Measurements from ENCODE around the gene TRAPPC10. TPM values are rescaled to one million over a fixed set of nuclear protein-coding genes. Genes with fewer than 3 reads are reported as not detected.

Gene TRAPPC10
- total RNA-seq, 1 donor from 2014 or later = 48.4 TPM

DNA sequence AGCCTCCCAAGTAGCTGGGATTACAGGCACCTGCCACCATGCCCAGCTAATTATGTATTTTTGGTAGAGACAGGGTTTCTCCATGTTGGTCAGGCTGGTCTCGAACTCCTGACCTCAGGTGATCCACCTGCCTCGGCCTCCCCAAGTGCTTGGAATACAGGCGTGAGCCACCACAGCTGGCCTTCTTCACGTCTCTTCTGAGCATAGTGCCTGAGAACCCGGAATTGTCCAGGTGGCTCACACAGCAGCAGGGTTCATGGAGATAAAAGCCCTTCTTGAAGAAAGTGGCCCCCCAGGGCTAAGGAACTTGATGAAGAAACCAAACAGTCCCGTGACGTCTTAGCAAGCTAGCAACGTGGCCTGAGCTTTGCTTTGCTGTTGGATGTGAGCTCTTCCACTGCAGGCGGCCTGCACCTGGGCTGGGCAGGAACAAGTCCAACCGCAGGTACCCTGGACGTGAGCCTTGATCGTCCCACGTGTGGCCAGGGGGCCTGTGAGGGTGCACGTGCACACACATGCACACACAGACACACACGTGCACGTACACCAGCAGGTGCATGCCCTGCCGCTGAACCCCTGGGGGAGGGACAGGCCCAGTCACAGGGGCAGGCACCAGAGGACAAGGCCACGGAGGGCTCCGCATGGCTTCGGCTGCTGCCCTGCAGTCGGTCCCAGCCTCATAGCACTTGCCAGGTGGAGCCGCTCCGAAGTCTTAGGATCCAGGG, 23.4 kb upstream of the TRAPPC10 start:
- Mint-ChIP-seq H3K27ac (ENCODE audit: unreplicated experiment) (no peak overlapping the region), H3K4me3 (ENCODE audit: unreplicated experiment) (no peak overlapping the region), H3K27me3 (ENCODE audit: unreplicated experiment) (no peaks in the 10 kb centered on the region), H3K4me1 (ENCODE audit: low read depth, unreplicated experiment) (peaks cover 8% of the 10 kb centered on the region), H3K36me3 (ENCODE audit: unreplicated experiment) (no peaks in the 10 kb centered on the region), H3K9me3 (ENCODE audit: unreplicated experiment) (no peaks in the 10 kb centered on the region)
- TF ChIP-seq, protein P1, sequence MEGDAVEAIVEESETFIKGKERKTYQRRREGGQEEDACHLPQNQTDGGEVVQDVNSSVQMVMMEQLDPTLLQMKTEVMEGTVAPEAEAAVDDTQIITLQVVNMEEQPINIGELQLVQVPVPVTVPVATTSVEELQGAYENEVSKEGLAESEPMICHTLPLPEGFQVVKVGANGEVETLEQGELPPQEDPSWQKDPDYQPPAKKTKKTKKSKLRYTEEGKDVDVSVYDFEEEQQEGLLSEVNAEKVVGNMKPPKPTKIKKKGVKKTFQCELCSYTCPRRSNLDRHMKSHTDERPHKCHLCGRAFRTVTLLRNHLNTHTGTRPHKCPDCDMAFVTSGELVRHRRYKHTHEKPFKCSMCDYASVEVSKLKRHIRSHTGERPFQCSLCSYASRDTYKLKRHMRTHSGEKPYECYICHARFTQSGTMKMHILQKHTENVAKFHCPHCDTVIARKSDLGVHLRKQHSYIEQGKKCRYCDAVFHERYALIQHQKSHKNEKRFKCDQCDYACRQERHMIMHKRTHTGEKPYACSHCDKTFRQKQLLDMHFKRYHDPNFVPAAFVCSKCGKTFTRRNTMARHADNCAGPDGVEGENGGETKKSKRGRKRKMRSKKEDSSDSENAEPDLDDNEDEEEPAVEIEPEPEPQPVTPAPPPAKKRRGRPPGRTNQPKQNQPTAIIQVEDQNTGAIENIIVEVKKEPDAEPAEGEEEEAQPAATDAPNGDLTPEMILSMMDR (IDR thresholded peaks at IDR 0.05; ENCODE audit: partially characterized antibody, unreplicated experiment) = no peak
- DNase-seq = no peak

DNA sequence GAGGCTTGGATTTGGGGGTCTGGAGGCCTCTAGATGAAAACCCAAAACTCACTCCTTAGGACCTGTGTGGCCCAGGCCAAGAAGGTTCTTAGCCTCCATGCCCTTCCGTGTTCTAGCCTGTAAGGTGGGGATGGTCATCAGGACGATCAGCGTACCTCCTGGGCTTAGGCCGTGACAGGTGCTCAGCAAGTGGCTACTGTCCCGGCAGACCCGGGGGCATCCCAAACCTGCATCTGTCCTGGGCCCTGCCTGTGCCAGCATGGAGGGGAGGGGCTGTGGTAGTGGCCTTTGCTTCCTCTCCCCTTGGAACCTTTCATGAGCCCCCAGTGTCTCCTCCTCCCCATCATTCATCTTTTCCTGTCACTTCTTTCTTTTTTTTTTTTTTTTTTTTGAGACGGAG, 22.7 kb upstream of the TRAPPC10 start:
- no peak overlapping the region for H3K4me3 Mint-ChIP-seq (ENCODE audit: unreplicated experiment)
- peaks cover 8% of the 10 kb centered on the region for H3K4me1 Mint-ChIP-seq (ENCODE audit: low read depth, unreplicated experiment)
- H3K27me3 Mint-ChIP-seq (ENCODE audit: unreplicated experiment) = no peaks in the 10 kb centered on the region
- no peak for DNase-seq
- H3K27ac Mint-ChIP-seq (ENCODE audit: unreplicated experiment) = no peak overlapping the region
- H3K9me3 Mint-ChIP-seq (ENCODE audit: unreplicated experiment) = no peaks in the 10 kb centered on the region
- no peaks in the 10 kb centered on the region for H3K36me3 Mint-ChIP-seq (ENCODE audit: unreplicated experiment)
- TF ChIP-seq, protein P1 (IDR thresholded peaks at IDR 0.05; ENCODE audit: partially characterized antibody, unreplicated experiment) = no peak

DNA sequence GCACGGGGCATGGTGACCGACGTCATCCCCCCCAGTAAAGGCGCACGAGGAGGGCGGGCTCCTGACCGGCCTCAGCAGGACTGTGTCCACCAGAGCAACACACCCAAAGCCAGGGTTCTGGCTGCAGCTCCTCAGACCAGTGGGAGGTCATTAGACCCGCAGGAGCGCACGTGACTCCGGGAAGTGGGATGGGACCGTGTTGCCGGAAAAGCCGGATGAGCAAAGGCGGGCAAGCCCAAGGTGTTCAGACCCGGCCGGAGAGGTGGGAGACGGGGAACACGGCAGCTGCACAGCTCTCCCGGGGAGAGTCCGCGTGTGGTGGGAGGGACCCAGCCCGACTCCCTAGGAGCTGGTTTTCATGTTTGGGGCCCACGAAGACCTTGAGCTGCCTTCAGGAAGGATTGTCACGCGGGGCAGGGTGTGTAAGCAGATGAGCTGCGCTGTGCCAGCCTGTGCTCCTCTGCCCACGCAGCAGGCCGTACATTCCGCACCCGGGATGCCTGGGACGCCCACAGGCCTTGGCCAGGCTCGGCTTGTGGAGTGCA, 20.6 kb upstream of the TRAPPC10 start:
- Mint-ChIP-seq H3K36me3 (ENCODE audit: unreplicated experiment) (no peaks in the 10 kb centered on the region), H3K27me3 (ENCODE audit: unreplicated experiment) (peaks cover 1% of the 10 kb centered on the region), H3K4me3 (ENCODE audit: unreplicated experiment) (no peak overlapping the region), H3K27ac (ENCODE audit: unreplicated experiment) (no peak overlapping the region), H3K9me3 (ENCODE audit: unreplicated experiment) (no peaks in the 10 kb centered on the region), H3K4me1 (ENCODE audit: low read depth, unreplicated experiment) (no peaks in the 10 kb centered on the region)
- DNase-seq = no peak
- TF ChIP-seq, protein P1 (IDR thresholded peaks at IDR 0.05; ENCODE audit: partially characterized antibody, unreplicated experiment) = no peak

DNA sequence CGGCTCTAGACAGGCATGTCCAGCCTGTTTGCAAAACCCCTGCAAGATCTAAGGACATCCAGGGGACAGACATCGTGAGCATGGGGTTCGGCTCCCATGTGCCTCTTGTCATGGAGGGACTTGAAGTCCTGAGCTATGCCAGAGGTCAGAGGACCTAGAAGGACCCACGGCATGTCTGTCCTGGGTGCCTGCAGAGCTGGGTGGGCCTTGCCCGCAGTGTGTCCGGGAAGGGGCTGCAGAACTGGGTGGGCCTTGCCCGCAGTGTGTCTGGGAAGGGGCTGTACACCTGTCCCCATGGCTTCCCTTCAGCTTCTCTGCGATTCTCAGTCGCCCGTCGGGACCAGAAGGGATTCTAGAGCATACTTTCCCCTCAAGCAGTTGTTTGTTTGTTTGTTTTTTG, 20.0 kb upstream of the TRAPPC10 start:
- no peaks in the 10 kb centered on the region for H3K36me3 Mint-ChIP-seq (ENCODE audit: unreplicated experiment)
- TF ChIP-seq, protein P1 (IDR thresholded peaks at IDR 0.05; ENCODE audit: partially characterized antibody, unreplicated experiment) = no peak
- DNase-seq = no peak
- no peak overlapping the region for H3K27ac Mint-ChIP-seq (ENCODE audit: unreplicated experiment)
- H3K4me3 Mint-ChIP-seq (ENCODE audit: unreplicated experiment) = no peak overlapping the region
- H3K4me1 Mint-ChIP-seq (ENCODE audit: low read depth, unreplicated experiment) = no peaks in the 10 kb centered on the region
- peaks cover 2% of the 10 kb centered on the region for H3K9me3 Mint-ChIP-seq (ENCODE audit: unreplicated experiment)
- peaks cover 1% of the 10 kb centered on the region for H3K27me3 Mint-ChIP-seq (ENCODE audit: unreplicated experiment)

DNA sequence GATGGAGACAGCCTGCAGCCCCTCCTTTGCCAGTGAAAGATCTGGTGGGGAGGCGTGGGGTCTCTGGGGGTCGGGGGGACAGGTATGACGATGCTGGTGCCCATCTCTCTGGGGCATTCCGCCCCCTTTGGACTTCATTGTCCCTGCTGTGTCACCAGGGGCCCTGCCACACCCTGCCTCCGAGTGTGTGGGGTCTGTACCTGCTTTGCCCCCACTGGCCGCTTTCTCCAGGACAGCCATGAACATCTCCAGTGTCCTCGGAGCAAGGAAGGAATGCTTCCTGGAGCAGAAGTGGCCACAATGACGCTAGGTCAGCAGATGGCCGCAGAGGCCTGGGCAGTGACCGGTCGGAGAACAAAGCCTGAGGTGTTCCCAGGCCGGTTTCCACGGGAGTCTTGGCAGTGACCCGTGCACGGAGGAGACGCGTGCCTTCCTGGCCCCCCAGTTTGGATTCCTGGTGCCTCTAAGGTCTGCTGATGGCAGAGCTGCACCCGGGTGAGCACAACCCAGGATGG, 18.6 kb upstream of the TRAPPC10 start:
- H3K27ac Mint-ChIP-seq (ENCODE audit: unreplicated experiment) = no peak overlapping the region
- TF ChIP-seq, protein P1 (IDR thresholded peaks at IDR 0.05; ENCODE audit: partially characterized antibody, unreplicated experiment) = no peak
- no peaks in the 10 kb centered on the region for H3K4me1 Mint-ChIP-seq (ENCODE audit: low read depth, unreplicated experiment)
- no peak overlapping the region for H3K4me3 Mint-ChIP-seq (ENCODE audit: unreplicated experiment)
- no peak for DNase-seq
- H3K27me3 Mint-ChIP-seq (ENCODE audit: unreplicated experiment) = peaks cover 1% of the 10 kb centered on the region
- peaks cover 2% of the 10 kb centered on the region for H3K9me3 Mint-ChIP-seq (ENCODE audit: unreplicated experiment)
- no peaks in the 10 kb centered on the region for H3K36me3 Mint-ChIP-seq (ENCODE audit: unreplicated experiment)
